HepG2 (cell line): ENCODE data around the gene SRCAP.

ENCODE experiments used
- CTCF ChIP-seq: sonication (generic); formaldehyde crosslinking; IDR thresholded peaks from 2 replicates; pipeline ENCODE4 v1.5.0; 2020; ENCODE audit warnings: mild to moderate bottlenecking, missing genetic modification reagents, moderate library complexity
- GATAD2A ChIP-seq: IDR thresholded peaks from 2 replicates; pipeline ENCODE4 v1.6.1; 2016
- HDAC2 ChIP-seq: sonication (generic); formaldehyde crosslinking; IDR thresholded peaks from 2 replicates; pipeline ENCODE4 v1.4.0; 2020; ENCODE audit warnings: missing genetic modification reagents
- PRDM15 ChIP-seq: sonication (generic); formaldehyde crosslinking; IDR thresholded peaks from 2 replicates; pipeline ENCODE4 v1.4.0; 2020; ENCODE audit warnings: missing genetic modification reagents
- TFAP4 ChIP-seq: sonication (generic); IDR thresholded peaks from 2 replicates; pipeline ENCODE4 v1.6.1; 2016; ENCODE audit warnings: low read depth, borderline replicate concordance
- ZNF224 ChIP-seq: sonication (generic); formaldehyde crosslinking; IDR thresholded peaks from 2 replicates; pipeline ENCODE4 v1.5.0; 2020; ENCODE audit warnings: mild to moderate bottlenecking, missing genetic modification reagents
- ZNF281 ChIP-seq: sonication (generic); formaldehyde crosslinking; IDR thresholded peaks from 2 replicates; pipeline ENCODE4 v1.4.0; 2020; ENCODE audit warnings: missing genetic modification reagents, borderline replicate concordance
- ZNF788 ChIP-seq: sonication (generic); formaldehyde crosslinking; IDR thresholded peaks from 2 replicates; pipeline ENCODE4 v1.5.0; 2020; ENCODE audit warnings: mild to moderate bottlenecking, missing genetic modification reagents, borderline replicate concordance

GRCh38 chr16:30785126-30786106, 86.4 kb downstream of the SRCAP start:
- TF ChIP-seq ZNF281 = no peak
- no peak for TF ChIP-seq CTCF (CRISPR knock-in tag)
- no peak for TF ChIP-seq PRDM15 (CRISPR knock-in tag)
- TF ChIP-seq TFAP4 = no peak
- TF ChIP-seq HDAC2 (CRISPR knock-in tag) = no peak
- TF ChIP-seq GATAD2A = no peak
- TF ChIP-seq ZNF788 (CRISPR knock-in tag) = no peak
- no peak for TF ChIP-seq ZNF224 (CRISPR knock-in tag)
